ENCODE data around the gene ZNF710. TPM values are rescaled to one million over a fixed set of nuclear protein-coding genes. Genes with fewer than 3 reads are reported as not detected.
A peak's percentile ranks its signal among the peaks of the same experiment; 100 is the strongest.

ZNF710 gene
- total RNA-seq, 1 experiment from 2014 or later: 40.7 TPM

- Mint-ChIP-seq H3K9me3 (no peaks in the 10 kb centered on the region; a peak in 1 of 5 replicates), H3K36me3 (ENCODE audit: insufficient read depth in 1 of 3, low read depth in 3 of 3) (peaks cover 0 to 8% (median 6%) of the 10 kb centered on the region in 3 experiments; a peak in 4 of 7 replicates), H3K27ac (peak overlapping the region; percentile 68 to 99 (median 93); a peak in 4 of 7 replicates), H3K4me3 (no peak overlapping the region; a peak in 1 of 5 replicates), H3K4me1 (peaks cover 43 to 51% of the 10 kb centered on the region in 2 experiments), H3K27me3 (ENCODE audit: low read depth) (no peaks in the 10 kb centered on the region)
- Histone ChIP-seq H2BK15ac (ENCODE audit: low read depth, low read length) (no peak overlapping the region), H2BK12ac (ENCODE audit: insufficient read length, low read depth, low read length) (no peak overlapping the region), H3K4me1 (ENCODE audit: insufficient read depth, low read length) (peaks cover 25% of the 10 kb centered on the region; the same call in 1 of the 2 replicates), H4K5ac (ENCODE audit: insufficient read length, low read depth, low read length) (no peak overlapping the region), H3K4ac (ENCODE audit: low read depth, low read length) (no peak overlapping the region), H3K14ac (ENCODE audit: insufficient read depth, low read length) (no peak overlapping the region), H3K9ac (ENCODE audit: extremely low read depth, insufficient read length, low read length) (no peak overlapping the region), H3K56ac (ENCODE audit: insufficient read length, low read depth, low read length) (no peak overlapping the region), H3K18ac (ENCODE audit: insufficient read length, low read depth, low read length) (no peak overlapping the region), H3K23ac (ENCODE audit: insufficient read length, low read depth, low read length) (no peak overlapping the region), H2AK5ac (ENCODE audit: insufficient read length, low read length) (no peak overlapping the region), H2BK5ac (ENCODE audit: insufficient read length, low read length) (no peak overlapping the region), H3K79me2 (ENCODE audit: insufficient read depth, low read length) (no peaks in the 10 kb centered on the region), H3K23me2 (ENCODE audit: insufficient read length, low read depth, low read length, poor library complexity, severe bottlenecking) (no peaks in the 10 kb centered on the region), H3T11ph (ENCODE audit: low read length) (no peak overlapping the region), H4K91ac (ENCODE audit: insufficient read length, low read depth, low read length) (no peak overlapping the region), H3K79me1 (ENCODE audit: insufficient read depth, low read depth, low read length, poor library complexity, severe bottlenecking) (no peaks in the 10 kb centered on the region), H3K27ac (ENCODE audit: insufficient read length, low read depth, low read length) (no peak overlapping the region), H4K8ac (replicated peaks; ENCODE audit: insufficient read length, low read depth, low read length) (no peak overlapping the region), H3K4me2 (ENCODE audit: insufficient read depth, insufficient read length, low read length) (no peak overlapping the region), H2BK20ac (ENCODE audit: low read depth, low read length, poor library complexity, severe bottlenecking) (no peak overlapping the region), H4K20me1 (ENCODE audit: control insufficient read depth, insufficient read depth, insufficient read length) (peaks cover 2% of the 10 kb centered on the region), H2BK120ac (ENCODE audit: low read depth, low read length, poor library complexity, severe bottlenecking) (no peak overlapping the region), H3K9me3 (ENCODE audit: control insufficient read depth, low read depth, low read length) (no peaks in the 10 kb centered on the region), H2AFZ (ENCODE audit: low read length) (no peak overlapping the region), H3K27me3 (ENCODE audit: insufficient read depth, low read length) (no peaks in the 10 kb centered on the region)
- no CpG with 5 or more reads among the region's 11 CpGs for WGBS (ENCODE audit: extremely low coverage, insufficient read length, low lambda C conversion rate)
- no peak for DNase-seq
- no peak for TF ChIP-seq CTCF (conservative IDR thresholded peaks at IDR 0.05)
These were observed 62.7 kb downstream of the ZNF710 start for GRCh38 chr15:90063770-90064247.
